Measurements from ENCODE around the gene DYRK1B. TPM values are rescaled to one million over a fixed set of nuclear protein-coding genes. Genes with fewer than 3 reads are reported as not detected.

DYRK1B gene
- total RNA-seq, 1 experiment from 2014 or later: 322 TPM

DNA sequence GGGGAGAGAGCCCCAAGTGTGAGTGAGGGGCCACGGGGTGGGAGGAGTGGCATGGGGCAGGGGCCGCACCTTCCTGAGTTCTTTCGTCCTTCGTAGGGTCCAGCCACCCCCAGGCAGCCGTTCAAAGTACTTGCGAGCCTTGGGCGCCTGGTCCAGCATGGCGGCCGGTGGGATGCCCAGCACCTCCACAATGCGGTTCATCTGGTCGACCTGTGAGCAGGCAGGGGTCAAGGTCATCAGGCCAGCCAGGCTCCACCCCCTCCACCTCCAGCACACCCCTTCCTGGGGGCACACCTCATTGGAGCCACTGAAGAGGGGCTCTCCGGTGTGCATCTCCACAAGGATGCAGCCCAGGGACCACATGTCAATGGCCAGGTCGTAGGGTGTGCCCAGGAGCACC lies 6.7 kb downstream of the DYRK1B start:
- in situ Hi-C loops (cut with HindIII; ENCODE audit: low pct_unique_long_range_greater_than_20kb, low sequenced_read_pairs) (no loop called here), intact Hi-C loops (cut with micrococcal nuclease; ENCODE audit: unreplicated experiment) (no loop called here)
- peaks cover 51% of the 10 kb centered on the region for H3K36me3 ChIP-seq (ENCODE audit: control insufficient read depth, insufficient read depth, low read length)
- ATAC-seq (no peak), DNase-seq (ENCODE audit: low read depth, low spot score) (no peak)
- POLR2A ChIA-PET: interaction anchor here (0.5 to 1.0 kb wide), 3 partner anchors 97 to 395 kb away, joined by 3 to 14 read pairs (median 6); partner anchors contain the start of gene PSMC4
- H3K4me1 ChIP-seq (ENCODE audit: control insufficient read depth, insufficient read depth, low read length): peaks cover 29% of the 10 kb centered on the region
- H3K27me3 ChIP-seq (ENCODE audit: control insufficient read depth, insufficient read depth, low read length): no peaks in the 10 kb centered on the region
- H3K9me3 ChIP-seq (ENCODE audit: control insufficient read depth, insufficient read depth, low read depth, low read length): no peaks in the 10 kb centered on the region
- BruUV-seq (replicated peaks): no TSS peak
- CTCF ChIA-PET: interaction anchor here (0.6 to 6.6 kb wide), 3 partner anchors 17 to 353 kb away, joined by 3 to 72 read pairs (median 25); partner anchors contain the start of gene FBL
- no peak overlapping the region for H3K27ac ChIP-seq (ENCODE audit: low read length)
- TF ChIP-seq SIN3A (IDR thresholded peaks at IDR 0.05; ENCODE audit: borderline replicate concordance, insufficient read depth, low read depth, low read length) (no peak), POLR2AphosphoS5 (IDR thresholded peaks at IDR 0.05; ENCODE audit: low read depth, low read length) (no peak)
- TF ChIP-seq, protein P1, sequence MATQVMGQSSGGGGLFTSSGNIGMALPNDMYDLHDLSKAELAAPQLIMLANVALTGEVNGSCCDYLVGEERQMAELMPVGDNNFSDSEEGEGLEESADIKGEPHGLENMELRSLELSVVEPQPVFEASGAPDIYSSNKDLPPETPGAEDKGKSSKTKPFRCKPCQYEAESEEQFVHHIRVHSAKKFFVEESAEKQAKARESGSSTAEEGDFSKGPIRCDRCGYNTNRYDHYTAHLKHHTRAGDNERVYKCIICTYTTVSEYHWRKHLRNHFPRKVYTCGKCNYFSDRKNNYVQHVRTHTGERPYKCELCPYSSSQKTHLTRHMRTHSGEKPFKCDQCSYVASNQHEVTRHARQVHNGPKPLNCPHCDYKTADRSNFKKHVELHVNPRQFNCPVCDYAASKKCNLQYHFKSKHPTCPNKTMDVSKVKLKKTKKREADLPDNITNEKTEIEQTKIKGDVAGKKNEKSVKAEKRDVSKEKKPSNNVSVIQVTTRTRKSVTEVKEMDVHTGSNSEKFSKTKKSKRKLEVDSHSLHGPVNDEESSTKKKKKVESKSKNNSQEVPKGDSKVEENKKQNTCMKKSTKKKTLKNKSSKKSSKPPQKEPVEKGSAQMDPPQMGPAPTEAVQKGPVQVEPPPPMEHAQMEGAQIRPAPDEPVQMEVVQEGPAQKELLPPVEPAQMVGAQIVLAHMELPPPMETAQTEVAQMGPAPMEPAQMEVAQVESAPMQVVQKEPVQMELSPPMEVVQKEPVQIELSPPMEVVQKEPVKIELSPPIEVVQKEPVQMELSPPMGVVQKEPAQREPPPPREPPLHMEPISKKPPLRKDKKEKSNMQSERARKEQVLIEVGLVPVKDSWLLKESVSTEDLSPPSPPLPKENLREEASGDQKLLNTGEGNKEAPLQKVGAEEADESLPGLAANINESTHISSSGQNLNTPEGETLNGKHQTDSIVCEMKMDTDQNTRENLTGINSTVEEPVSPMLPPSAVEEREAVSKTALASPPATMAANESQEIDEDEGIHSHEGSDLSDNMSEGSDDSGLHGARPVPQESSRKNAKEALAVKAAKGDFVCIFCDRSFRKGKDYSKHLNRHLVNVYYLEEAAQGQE (IDR thresholded peaks at IDR 0.05; ENCODE audit: insufficient read depth in 1 of 2, low read depth in 2 of 2, low read length in 1 of 2): no peak
- TF ChIP-seq, protein P2, sequence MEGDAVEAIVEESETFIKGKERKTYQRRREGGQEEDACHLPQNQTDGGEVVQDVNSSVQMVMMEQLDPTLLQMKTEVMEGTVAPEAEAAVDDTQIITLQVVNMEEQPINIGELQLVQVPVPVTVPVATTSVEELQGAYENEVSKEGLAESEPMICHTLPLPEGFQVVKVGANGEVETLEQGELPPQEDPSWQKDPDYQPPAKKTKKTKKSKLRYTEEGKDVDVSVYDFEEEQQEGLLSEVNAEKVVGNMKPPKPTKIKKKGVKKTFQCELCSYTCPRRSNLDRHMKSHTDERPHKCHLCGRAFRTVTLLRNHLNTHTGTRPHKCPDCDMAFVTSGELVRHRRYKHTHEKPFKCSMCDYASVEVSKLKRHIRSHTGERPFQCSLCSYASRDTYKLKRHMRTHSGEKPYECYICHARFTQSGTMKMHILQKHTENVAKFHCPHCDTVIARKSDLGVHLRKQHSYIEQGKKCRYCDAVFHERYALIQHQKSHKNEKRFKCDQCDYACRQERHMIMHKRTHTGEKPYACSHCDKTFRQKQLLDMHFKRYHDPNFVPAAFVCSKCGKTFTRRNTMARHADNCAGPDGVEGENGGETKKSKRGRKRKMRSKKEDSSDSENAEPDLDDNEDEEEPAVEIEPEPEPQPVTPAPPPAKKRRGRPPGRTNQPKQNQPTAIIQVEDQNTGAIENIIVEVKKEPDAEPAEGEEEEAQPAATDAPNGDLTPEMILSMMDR (IDR thresholded peaks at IDR 0.05): no peak
- H3K4me3 ChIP-seq (ENCODE audit: low read depth in 2 of 2, low read length in 2 of 2): no peak overlapping the region

DNA sequence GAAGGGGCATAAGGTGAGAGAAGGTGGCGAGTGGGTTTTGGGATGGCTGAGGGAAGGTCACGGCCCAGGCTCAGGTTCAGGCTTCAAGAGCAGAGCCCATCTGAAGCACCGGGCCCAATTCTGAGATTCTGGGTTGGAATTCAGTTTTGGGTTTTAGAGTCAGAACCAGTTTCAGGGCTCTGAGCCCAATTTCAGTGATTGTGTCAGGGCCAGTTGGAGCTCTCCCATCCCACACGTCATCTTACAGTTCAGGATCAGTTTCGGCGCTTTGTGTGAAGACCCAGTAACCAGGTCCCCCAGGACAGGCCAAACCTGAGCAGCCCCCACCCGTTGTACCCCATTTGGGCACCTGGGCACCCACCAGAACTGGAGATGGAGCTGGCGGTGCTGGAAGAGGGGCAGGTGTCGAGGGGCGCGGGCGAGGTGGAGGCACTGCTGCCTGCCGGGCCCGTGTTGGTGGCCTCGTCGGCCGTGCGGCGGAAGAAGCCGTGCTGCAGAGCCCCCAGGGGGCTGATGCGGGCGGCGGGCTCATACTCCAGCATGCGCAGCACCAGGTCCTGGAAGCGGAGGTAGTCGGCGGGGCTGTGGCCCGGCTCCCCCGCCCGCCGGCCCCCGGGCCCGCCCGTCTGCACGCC lies 7.5 kb downstream of the DYRK1B start:
- DNase-seq (ENCODE audit: low read depth, low spot score) (no peak), ATAC-seq (no peak)
- Histone ChIP-seq H3K27me3 (ENCODE audit: control insufficient read depth, insufficient read depth, low read length) (no peaks in the 10 kb centered on the region), H3K9me3 (ENCODE audit: control insufficient read depth, insufficient read depth, low read depth, low read length) (no peaks in the 10 kb centered on the region), H3K4me1 (ENCODE audit: control insufficient read depth, insufficient read depth, low read length) (peaks cover 26% of the 10 kb centered on the region), H3K27ac (ENCODE audit: low read length) (no peak overlapping the region), H3K4me3 (ENCODE audit: low read depth in 2 of 2, low read length in 2 of 2) (no peak overlapping the region), H3K36me3 (ENCODE audit: control insufficient read depth, insufficient read depth, low read length) (peaks cover 47% of the 10 kb centered on the region)
- in situ Hi-C loops (cut with HindIII; ENCODE audit: low pct_unique_long_range_greater_than_20kb, low sequenced_read_pairs) (no loop called here), intact Hi-C loops (cut with micrococcal nuclease; ENCODE audit: unreplicated experiment) (no loop called here)
- BruUV-seq (replicated peaks): no TSS peak
- CTCF ChIA-PET: interaction anchor here (2.7 to 6.6 kb wide), 2 partner anchors 18 to 34 kb away, joined by 19 to 72 read pairs; partner anchors contain the start of gene FBL
- TF ChIP-seq, protein P2 (IDR thresholded peaks at IDR 0.05): no peak
- TF ChIP-seq TCF7L2 (IDR thresholded peaks at IDR 0.05; ENCODE audit: low read depth, low read length) (no peak), POLR2AphosphoS5 (IDR thresholded peaks at IDR 0.05; ENCODE audit: low read depth, low read length) (no peak), SIN3A (IDR thresholded peaks at IDR 0.05; ENCODE audit: borderline replicate concordance, insufficient read depth, low read depth, low read length) (no peak)
- TF ChIP-seq, protein P1 (IDR thresholded peaks at IDR 0.05; ENCODE audit: insufficient read depth in 1 of 2, low read depth in 2 of 2, low read length in 1 of 2): no peak
- POLR2A ChIA-PET: interaction anchor here (0.6 kb wide), 3 partner anchors 24 to 330 kb away, joined by 3 to 10 read pairs (median 4); no protein-coding TSS in a partner anchor

All from Panc1 (cell line).